Kidney (tissue), 14 donors: ENCODE data around the gene PPFIA1. TPM values are rescaled to one million over a fixed set of nuclear protein-coding genes. Genes with fewer than 3 reads are reported as not detected.

Source experiments
- DNase-seq, 5 donors: peaks; one replicate each; pipeline ENCODE4 v3.0.0-alpha.2; 2013 to 2020
- FAIRE-seq: peaks from 2 replicates; lab custom pipeline; 2012; peaks lifted over from hg19 to GRCh38; lab: Jason Lieb, UNC
- H3K27ac ChIP-seq, 2 donors: one replicate each; pipeline ENCODE4 v1.7.0; 2013; ENCODE audit warnings: low read depth in 2 of 2, low read length in 2 of 2, inconsistent platforms in 1 of 2
- H3K27me3 ChIP-seq: one replicate; pipeline ENCODE4 v1.7.1; 2013; ENCODE audit warnings: low read length, inconsistent platforms; ENCODE audit not compliant: control insufficient read depth, insufficient read depth
- H3K36me3 ChIP-seq, 3 donors: one replicate each; pipeline versions ENCODE4 v1.7.0 to v1.7.1; 2013; ENCODE audit warnings: low read length in 3 of 3, control low read depth in 1 of 3, inconsistent platforms in 1 of 3; ENCODE audit not compliant: insufficient read depth in 3 of 3, control insufficient read depth in 2 of 3
- H3K4me1 ChIP-seq, 3 donors: one replicate each; pipeline versions ENCODE4 v1.7.0 to v1.7.1; 2013; ENCODE audit warnings: low read length in 3 of 3, inconsistent platforms in 1 of 3, low read depth in 1 of 3; ENCODE audit not compliant: control insufficient read depth in 2 of 3, insufficient read depth in 2 of 3
- H3K4me3 ChIP-seq, 3 donors: one replicate each; pipeline versions ENCODE4 v1.7.0 to v1.8.1; 2013; ENCODE audit warnings: low read length in 3 of 3, control low read depth in 1 of 3, inconsistent platforms in 1 of 3
- H3K9ac ChIP-seq, 3 donors: one replicate each; pipeline versions ENCODE4 v1.7.0 to v1.7.1; 2013; ENCODE audit warnings: low read length in 3 of 3, control low read depth in 1 of 3, inconsistent platforms in 1 of 3
- H3K9me3 ChIP-seq, 3 donors: one replicate each; pipeline versions ENCODE4 v1.7.0 to v1.7.1; 2013; ENCODE audit warnings: low read length in 3 of 3, control low read depth in 1 of 3, inconsistent platforms in 1 of 3; ENCODE audit not compliant: control insufficient read depth in 2 of 3, insufficient read depth in 1 of 3
- intact Hi-C: fragments of 100-400 bp; cut with DNase I; formaldehyde crosslinking; loops from one replicate; pipeline ENCODE4 v1.11.1; 2022
- polyA plus RNA-seq: library from polyadenylated mRNA; stranded (reverse); fragments of 350-450 nt; fragmentation: Illumina TruSeq; extraction: RNeasy Lipid Tissue Mini Kit (QIAGEN cat#74804); gene quantifications from one replicate; pipeline ENCODE4 v1.2.3, GENCODE V29; 2014; ENCODE audit warnings: low read depth, low replicate concordance; ENCODE audit not compliant: insufficient read depth
- total RNA-seq: library from RNA; stranded (reverse); fragmentation: NEBNext Ultra II Directional; extraction: Animal tissue kit (Norgen Biotek cat#: 25700); gene quantifications from one replicate; pipeline ENCODE4 v1.2.1, GENCODE V29; 2021
- TF ChIP-seq, protein P1 (sequence below): IDR thresholded peaks from 3 replicates; pipeline ENCODE4 v1.5.1; 2012; ENCODE audit warnings: mild to moderate bottlenecking, moderate library complexity, borderline replicate concordance; ENCODE audit not compliant: insufficient read depth; ENCODE audit errors: extremely low read depth
- donor health status: control.
- donor health status: control.
- donor health status: control.
- donor health status: control.
- donor health status: control.
- donor health status: DM: yes; HTN: yes; CAD: no.
- donor health status: Normal renal cell carcinoma (clear cell type).

PPFIA1 gene
- total and polyA plus RNA-seq, 2 donors from 2014 or later, result 19.1 to 53.0 TPM

DNA sequence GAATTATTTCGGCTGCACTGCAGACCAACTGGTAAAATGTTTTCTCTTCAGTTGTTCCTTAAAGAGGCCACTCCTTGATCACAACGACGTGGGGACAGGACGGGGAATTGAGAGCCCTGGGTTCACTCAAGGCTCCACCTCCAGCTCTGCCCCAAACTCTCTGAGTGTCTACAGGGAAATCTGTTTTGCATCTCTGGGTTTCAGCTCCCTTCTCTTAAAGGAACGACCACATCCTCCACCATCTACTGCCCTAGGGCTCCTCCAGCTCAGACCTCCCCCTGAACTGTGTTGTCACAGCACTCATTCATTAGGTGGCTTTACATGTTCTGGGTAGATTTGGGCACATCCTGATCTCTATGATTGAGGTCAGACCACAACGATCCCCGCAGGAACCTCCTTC lies 5.1 kb upstream of the PPFIA1 start:
- Histone ChIP-seq H3K27ac (no peak overlapping the region), H3K9me3 (no peaks in the 10 kb centered on the region), H3K4me1 (peaks cover 0 to 8% (median 3%) of the 10 kb centered on the region in 3 donors), H3K9ac (no peak overlapping the region), H3K27me3 (no peaks in the 10 kb centered on the region), H3K4me3 (no peak overlapping the region), H3K36me3 (no peaks in the 10 kb centered on the region)
- TF ChIP-seq, protein P1, sequence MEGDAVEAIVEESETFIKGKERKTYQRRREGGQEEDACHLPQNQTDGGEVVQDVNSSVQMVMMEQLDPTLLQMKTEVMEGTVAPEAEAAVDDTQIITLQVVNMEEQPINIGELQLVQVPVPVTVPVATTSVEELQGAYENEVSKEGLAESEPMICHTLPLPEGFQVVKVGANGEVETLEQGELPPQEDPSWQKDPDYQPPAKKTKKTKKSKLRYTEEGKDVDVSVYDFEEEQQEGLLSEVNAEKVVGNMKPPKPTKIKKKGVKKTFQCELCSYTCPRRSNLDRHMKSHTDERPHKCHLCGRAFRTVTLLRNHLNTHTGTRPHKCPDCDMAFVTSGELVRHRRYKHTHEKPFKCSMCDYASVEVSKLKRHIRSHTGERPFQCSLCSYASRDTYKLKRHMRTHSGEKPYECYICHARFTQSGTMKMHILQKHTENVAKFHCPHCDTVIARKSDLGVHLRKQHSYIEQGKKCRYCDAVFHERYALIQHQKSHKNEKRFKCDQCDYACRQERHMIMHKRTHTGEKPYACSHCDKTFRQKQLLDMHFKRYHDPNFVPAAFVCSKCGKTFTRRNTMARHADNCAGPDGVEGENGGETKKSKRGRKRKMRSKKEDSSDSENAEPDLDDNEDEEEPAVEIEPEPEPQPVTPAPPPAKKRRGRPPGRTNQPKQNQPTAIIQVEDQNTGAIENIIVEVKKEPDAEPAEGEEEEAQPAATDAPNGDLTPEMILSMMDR, result no peak
- DNase-seq, result peak in 1 of 5 donors; percentile 8
- FAIRE-seq, result no peak
- intact Hi-C loops, result no loop called here

DNA sequence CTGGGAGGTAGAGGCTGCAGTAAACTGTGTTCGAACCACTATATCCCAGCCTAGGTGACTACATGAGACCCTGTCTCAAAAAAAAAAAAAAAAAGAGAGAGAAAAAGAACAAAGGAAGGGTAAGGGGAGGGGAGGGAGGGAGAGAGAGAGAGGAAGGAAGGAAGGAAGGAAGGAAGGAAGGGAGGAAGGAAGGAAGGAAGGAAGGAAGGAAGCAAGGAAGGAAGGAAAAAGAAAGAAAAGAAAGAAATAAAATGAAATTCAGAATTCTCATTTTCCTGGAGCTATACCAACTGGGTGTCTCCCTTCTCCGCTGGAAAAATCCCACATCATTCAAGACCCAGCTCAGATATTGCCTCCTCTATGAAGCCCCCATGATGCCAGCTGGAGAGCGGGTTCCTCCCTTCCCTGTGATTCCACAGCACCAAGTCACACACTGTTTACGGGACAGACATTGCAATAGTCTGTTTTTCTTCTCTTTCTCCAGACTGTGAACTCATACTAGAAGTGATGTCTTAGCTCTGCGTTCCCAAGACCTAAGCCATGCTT lies 3.0 kb upstream of the PPFIA1 start:
- H3K36me3 ChIP-seq, result peaks cover 0 to under 1% (median 0%) of the 10 kb centered on the region in 3 donors
- TF ChIP-seq, protein P1, result no peak
- intact Hi-C loops, result no loop called here
- DNase-seq (peak in 1 of 5 donors; percentile 4), FAIRE-seq (no peak)
- no peak overlapping the region for H3K9ac ChIP-seq
- no peaks in the 10 kb centered on the region for H3K27me3 ChIP-seq
- no peaks in the 10 kb centered on the region for H3K9me3 ChIP-seq
- no peak overlapping the region for H3K4me3 ChIP-seq
- no peak overlapping the region for H3K27ac ChIP-seq
- peaks cover 0 to 8% (median 7%) of the 10 kb centered on the region in 3 donors for H3K4me1 ChIP-seq

DNA sequence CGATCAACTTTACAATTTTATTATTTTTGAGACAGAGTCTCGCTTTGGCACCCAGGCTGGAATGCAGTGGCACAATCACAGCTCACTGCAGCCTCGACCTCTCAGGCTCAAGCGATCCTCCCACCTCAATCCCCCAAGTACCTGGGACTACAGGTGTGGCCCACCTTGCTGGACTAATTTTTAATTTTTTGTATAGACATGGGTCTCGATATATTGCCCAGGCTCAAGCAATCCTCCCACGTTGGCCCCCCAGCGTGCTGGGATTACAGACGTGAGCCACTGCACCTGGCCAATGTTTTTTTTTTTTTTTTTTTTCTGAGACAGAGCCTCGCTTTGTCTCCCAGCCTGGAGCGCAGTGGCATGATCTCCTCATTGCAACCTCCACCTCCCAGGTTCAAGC lies 2.0 kb upstream of the PPFIA1 start:
- peaks cover 0 to 8% (median 7%) of the 10 kb centered on the region in 3 donors for H3K4me1 ChIP-seq
- intact Hi-C loops, result no loop called here
- DNase-seq, result peak in 1 of 5 donors; percentile 33
- H3K9ac ChIP-seq, result no peak overlapping the region
- H3K9me3 ChIP-seq, result no peaks in the 10 kb centered on the region
- TF ChIP-seq, protein P1, result no peak
- H3K27ac ChIP-seq, result no peak overlapping the region
- no peaks in the 10 kb centered on the region for H3K27me3 ChIP-seq
- FAIRE-seq, result no peak
- no peak overlapping the region for H3K4me3 ChIP-seq
- peaks cover 0 to 4% (median 4%) of the 10 kb centered on the region in 3 donors for H3K36me3 ChIP-seq
